ENCODE measurements around the gene IGFBP3. TPM values are rescaled to one million over a fixed set of nuclear protein-coding genes. Genes with fewer than 3 reads are reported as not detected.

The IGFBP3 gene
- total and polyA plus RNA-seq, 2 of the 13 experiments (the other 11 are each of a cell fraction or from before 2014, with no cell fraction given) = 57.5 TPM; not detected in 1

GRCh38 chr7:45888185-45888992 lies 32.7 kb downstream of the IGFBP3 start, which contains the start of gene IGFBP1 (continued):
- TF ChIP-seq ZNF687 (CRISPR knock-in tag; IDR thresholded peaks at IDR 0.05) = peak; percentile 95
- peak; percentile 96 for TF ChIP-seq ZNF607 (CRISPR knock-in tag; IDR thresholded peaks at IDR 0.05; ENCODE audit: borderline replicate concordance)
- TF ChIP-seq HNF4A (CRISPR knock-in tag; IDR thresholded peaks at IDR 0.05) = peak; percentile 77
- 0 out of 2 replicates have a peak, but pooled peaks have one; percentile 39 for TF ChIP-seq KLF11 (CRISPR knock-in tag; IDR thresholded peaks at IDR 0.05)
- peak; percentile 61; the same call in 1 of the 2 replicates for TF ChIP-seq AKNA (CRISPR knock-in tag; IDR thresholded peaks at IDR 0.05; ENCODE audit: borderline replicate concordance)
- peak; percentile 66; the same call in 1 of the 2 replicates for TF ChIP-seq POGZ (CRISPR knock-in tag; IDR thresholded peaks at IDR 0.05)
- peak; percentile 14 for TF ChIP-seq TGIF2 (CRISPR knock-in tag; IDR thresholded peaks at IDR 0.05)
- no peak for TF ChIP-seq KAT2B (IDR thresholded peaks at IDR 0.05; ENCODE audit: borderline replicate concordance, low read depth, low read length)
- TF ChIP-seq ZBTB39 (CRISPR knock-in tag; IDR thresholded peaks at IDR 0.05) = peak; percentile 77
- peak; percentile 95 for TF ChIP-seq ZFP91 (CRISPR knock-in tag; IDR thresholded peaks at IDR 0.05; ENCODE audit: borderline replicate concordance)
- no peak for TF ChIP-seq NBN (conservative IDR thresholded peaks at IDR 0.05)
- peak; percentile 78 for TF ChIP-seq HDAC2 (CRISPR knock-in tag; IDR thresholded peaks at IDR 0.05)
- TF ChIP-seq CREB3 (CRISPR knock-in tag; IDR thresholded peaks at IDR 0.05) = peak; percentile 44; the same call in 1 of the 2 replicates
- peak; percentile 65; the same call in 1 of the 2 replicates for TF ChIP-seq ZBTB8A (CRISPR knock-in tag; IDR thresholded peaks at IDR 0.05; ENCODE audit: borderline replicate concordance, low read depth)

Measured in HepG2 (cell line).